Midbrain (tissue), 1 donor: ENCODE measurements around the gene SFRP5.

Experiments used
- DNase-seq: peaks from one replicate; lab custom pipeline; 2025; lab: John Stamatoyannopoulos, UW

Gene SFRP5

DNA sequence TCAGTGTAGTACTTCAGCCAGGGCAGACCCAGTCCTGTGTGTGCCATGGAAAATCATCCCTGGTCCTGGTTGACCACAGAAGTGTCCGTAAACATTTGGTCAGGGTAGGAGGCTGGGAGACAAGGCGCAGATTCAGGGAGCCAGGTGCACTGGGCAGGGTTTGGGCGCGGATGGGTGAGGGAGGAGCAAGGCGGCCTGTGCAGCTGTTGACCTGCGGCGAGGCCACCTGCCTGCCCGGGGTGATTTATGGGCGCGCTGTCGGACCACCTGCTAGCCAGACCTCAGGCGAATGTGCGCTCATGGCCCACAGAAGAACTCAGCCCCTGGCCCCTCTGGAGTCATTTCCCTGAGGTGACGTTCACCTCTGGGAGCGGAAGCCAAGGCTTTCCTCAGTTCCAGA is 6.6 kb downstream of the SFRP5 start:
- no peak for DNase-seq

DNA sequence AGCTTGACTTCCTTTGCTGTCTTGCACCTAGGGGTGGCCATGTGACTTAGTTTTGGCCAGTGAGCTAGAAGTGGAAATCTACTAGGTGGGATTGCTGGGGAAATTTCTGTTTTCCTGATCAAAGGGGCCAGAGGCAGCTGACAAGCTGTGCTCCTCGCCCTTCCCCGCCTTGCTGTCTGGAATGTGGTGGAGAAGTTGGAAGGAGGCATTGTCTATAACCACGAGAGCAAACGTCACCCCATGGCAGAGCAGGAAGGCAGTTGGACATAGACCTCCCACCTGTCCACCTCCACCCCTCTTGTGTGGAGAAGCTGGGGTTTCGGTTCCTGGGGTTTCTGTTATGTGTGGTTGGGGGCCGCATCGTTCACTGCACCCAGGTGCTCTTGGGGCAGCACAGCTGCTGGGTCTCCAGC is 7.3 kb downstream of the SFRP5 start:
- no peak for DNase-seq

- no peak for DNase-seq
These were observed 7.9 kb downstream of the SFRP5 start for GRCh38 chr10:97763947-97764346.

GRCh38 chr10:97763411-97763810 is 8.4 kb downstream of the SFRP5 start:
- DNase-seq = no peak

DNA sequence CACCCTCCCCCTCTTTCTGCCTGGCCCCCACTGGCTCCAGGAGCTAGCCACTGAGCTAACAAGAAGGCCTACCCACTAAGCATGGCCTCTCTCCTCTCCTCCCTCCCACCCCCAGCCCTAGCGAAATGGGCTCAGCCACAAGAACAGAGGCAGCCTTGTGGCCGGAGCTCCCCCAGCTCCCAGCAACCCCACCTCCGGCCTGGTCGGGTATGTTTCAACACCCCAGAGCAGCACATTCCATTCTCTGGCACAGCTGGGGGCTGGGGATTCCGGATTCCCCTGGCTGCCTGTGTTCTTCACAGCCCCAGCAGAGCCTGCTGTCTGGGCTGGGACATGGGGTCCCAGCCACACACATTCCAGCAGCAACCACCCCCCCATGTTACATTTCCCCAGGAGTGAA is 9.0 kb downstream of the SFRP5 start:
- no peak for DNase-seq

DNA sequence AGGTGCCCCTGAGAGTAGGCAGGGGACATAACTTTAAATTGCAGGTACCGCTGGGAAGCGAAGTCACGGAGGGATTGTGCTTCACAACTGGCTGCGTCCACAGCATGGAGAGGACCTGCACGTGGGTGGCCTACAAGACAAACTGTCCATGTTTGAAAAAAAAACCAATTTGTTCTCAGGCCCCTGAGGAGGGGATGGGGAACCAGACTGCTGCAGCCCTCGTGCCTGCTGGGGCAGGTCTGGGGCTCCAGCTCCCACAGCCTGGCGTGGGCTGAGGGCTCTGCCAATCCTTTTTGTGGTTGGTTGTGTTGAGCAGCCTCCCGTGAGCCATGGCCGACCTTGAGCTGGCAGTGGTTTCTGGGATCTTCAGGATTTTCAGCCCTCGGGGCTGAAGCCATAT is 9.7 kb downstream of the SFRP5 start:
- DNase-seq = no peak

DNA sequence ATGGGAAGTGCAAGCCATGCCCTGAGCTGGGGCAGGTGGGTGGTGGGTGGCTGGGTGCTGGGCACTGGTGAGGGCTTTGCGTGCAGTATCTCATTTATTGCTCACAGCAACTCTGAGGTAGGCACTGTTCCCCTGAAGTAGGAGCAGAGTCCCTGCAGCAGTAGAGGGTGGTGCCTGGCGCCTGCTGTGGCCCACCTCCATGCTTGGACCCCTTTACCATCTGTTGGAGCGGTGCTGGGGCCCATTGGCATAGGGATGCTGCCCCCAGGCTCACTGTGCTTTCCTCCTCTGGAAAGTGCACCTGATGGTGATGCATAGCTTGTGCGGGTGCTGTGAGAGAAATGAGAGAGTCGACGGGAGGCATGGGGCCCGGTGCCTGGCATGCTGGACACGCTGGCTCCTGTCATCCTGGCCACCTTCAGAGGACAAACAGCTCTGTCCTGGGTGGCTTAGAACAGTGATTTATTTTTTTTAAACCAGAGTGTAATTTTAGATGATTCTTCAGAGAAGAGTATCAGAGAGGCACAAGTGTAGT is 10.4 kb downstream of the SFRP5 start:
- DNase-seq = no peak

DNA sequence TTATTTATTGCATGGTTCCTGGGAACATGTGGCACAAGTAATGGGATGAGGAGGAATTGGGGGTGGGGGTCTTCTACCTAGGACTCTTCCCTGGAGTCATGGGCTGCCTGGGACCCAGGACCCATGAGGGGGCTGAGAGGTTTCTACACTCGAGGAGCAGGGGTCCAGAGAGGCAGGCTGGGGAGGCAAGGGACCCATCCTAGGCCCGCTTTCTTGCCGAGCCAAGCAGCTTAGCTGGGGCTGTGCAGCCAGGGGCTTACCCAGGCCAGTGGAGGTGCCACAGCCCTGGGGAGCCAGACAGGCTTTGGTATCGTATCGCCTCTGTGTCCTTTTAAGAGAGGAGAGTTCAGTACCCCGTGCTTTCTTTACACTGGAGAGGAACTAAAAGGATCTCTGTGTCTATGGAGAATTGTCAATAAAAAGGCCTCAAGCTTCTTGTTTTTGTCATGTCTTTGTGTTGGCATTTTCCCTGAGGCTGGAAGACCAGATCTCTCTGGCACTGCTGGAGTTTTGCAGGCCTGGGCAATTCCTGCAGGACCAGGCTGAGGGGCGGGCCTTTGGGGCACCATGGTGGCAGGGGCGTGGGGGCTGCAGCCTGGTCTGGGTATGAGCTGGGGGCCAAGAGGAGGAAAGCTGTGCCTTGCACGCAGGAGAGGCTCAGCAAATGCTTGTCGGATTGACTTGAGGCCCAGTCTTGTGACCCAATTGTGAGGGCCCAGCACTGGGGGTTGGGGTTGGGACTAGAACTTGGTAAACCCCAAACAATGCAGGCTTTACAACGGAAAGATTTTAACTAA is 11.1 kb downstream of the SFRP5 start:
- DNase-seq = no peak

GRCh38 chr10:97759946-97760345 is 11.9 kb downstream of the SFRP5 start:
- no peak for DNase-seq

DNA sequence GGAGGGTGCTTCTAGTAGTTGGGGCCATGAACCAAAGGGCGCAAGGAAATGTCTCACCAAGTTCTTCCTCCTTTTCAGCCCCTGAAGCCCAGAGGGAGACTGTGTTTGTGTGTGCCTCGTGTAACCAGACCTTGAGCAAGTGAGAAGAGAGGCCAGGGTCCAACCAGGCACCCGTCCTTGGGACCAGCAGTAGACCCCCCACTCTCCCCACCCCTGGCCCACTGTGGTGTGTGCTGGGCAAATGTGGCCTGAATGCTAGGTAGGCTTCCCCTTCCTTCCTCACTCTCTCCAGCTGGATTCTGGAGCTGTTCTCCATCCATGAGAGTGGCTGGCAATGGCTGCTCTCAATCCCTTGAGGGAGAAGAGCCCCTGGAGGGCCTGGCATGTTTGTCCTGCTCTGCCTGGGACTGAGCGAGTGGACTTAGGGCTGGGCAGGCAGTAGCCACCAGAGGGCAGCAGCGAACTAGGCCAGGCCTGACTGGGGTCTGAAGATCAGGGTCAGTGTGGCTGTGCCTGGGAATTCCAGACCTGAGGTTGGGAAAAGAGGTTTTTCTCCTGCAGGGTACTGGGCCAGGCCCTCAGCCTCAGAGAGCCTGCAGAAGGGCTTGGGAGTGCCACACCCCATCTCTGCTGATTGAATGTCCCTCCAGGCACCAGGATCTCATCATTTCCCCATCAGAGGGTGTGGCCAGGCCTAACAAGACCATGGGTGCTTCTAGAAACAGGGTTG is 12.5 kb downstream of the SFRP5 start:
- DNase-seq = peak; percentile 77

DNA sequence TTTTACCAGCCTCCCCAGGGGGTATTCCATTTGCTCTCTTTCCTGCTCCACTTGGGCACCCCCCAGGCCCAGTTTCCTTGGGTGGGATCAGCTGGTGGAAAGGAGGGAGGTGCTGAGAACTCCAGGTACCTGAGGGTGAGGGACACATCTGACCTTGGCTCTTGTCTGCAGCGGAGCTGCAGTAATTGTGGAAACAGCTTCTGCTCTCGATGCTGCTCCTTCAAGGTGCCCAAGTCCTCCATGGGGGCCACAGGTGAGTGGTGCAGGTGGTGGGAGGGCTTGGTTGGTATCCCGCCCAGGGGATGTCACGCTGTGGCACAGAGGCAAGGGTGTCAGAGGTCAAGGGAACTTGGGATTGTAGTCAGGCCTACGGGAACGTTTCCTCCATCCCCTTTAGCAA is 14.3 kb downstream of the SFRP5 start:
- no peak for DNase-seq

DNA sequence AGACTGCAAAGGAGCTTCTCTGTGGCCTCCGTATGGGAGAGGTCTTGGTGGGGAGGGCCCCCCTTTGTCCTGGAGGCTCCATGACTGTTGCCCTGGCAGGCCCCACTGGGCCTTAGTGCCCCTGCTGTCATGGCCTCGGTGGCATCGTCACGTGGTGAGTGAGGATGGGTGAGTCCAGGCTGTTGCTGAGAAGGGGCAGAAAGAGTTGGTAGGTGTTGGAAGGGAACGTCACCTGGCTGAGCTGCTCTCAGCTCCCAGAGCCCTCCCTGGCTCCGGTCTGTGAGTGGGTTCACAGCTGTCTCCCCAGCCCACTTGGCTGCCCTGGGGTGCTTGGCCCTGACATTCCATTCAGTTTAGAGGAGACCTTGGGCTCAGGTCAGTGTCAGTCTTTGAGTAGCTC is 16.1 kb downstream of the SFRP5 start:
- no peak for DNase-seq

DNA sequence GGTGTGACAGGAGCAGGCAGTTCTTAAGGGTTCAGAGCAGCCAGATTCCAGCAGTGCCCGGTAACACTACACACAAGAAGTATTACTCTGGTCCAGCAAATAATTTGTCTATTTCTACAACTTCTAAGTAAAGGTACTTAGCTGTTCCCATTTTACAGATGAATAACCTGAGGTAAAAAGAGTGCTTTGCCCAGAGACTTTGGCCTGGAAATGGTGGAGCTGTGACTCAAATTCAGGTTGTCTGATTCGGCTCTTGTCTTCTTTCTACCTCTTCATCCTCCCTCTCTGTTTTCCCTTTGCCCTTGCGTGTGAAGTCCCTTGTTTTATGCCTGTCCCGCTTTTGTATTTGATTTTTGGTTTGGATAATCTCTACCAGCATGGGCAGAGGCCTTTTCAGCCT is 17.1 kb downstream of the SFRP5 start:
- DNase-seq = no peak

GRCh38 chr10:97752956-97753355 is 18.8 kb downstream of the SFRP5 start:
- DNase-seq = no peak

DNA sequence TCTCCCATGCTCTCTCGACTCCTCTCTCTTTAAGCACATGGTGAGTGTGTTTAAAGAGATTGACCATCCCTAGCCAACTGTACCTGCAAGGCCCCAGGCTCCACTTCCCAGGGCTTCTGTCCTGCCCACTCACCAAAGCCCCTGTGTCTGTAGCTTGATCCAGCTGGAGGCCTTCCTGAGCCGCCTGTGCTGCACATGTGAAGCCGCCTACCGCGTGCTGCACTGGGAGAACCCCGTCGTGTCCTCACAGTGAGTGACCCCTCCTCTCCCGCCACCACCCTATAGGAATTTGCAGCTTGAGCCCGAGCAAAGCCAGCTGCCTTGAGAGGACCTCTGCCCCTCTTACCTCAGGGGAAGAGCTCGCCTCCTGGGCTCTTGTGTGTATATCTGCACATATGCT is 23.7 kb downstream of the SFRP5 start:
- DNase-seq = no peak

- DNase-seq = no peak
These were observed 24.2 kb downstream of the SFRP5 start for GRCh38 chr10:97747573-97747972.

- DNase-seq = no peak
These were observed 27.3 kb downstream of the SFRP5 start for GRCh38 chr10:97744405-97745035.

- DNase-seq = no peak
These were observed 28.4 kb downstream of the SFRP5 start for GRCh38 chr10:97743169-97743943.

DNA sequence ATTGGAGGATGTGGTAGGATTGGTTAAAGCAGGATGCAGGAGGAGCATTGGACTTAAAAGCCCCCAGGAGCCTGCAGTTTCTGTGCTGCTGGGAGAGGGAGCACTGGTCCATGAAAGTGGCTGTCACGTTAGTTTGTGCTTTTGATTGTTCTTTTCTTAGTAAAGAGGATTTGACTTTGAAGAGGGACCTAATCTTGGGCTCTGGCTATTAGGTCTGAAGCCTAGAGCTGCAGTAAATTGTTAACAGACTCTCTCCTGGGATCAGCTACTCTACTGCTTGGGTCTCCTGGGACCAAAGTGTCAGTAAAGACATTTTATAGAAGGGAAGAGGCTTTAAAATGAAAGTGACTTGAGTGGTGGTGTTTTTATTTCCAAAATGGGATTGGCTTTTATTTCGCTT is 31.2 kb downstream of the SFRP5 start:
- no peak for DNase-seq

- no peak for DNase-seq
These were observed 33.2 kb downstream of the SFRP5 start for GRCh38 chr10:97738616-97739015.

DNA sequence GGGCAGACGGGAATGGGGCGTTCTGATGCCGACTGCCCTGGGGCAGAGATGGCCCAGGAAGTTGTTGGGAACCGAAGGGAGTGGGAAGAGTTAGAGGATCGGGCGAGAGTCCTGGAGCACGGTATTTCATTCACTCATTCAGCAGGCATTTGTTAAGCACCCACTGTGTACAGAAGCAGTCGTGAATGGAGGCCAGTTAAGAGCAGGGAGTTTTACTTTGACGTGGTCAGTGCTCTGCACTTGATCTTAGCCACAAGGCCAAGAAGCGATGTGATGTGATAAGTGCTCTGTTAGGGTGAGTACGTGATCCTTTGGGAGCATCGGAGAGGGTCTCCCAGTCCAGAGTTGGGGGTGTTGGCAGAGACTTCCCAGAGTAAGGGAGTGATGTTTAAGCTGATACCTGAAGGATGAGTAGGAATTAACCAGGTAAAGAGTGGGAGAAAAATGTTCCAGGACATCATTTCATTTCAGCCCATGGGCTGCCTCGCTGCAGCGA is 34.0 kb downstream of the SFRP5 start:
- DNase-seq = no peak
